K562 (cell line): ENCODE measurements around the gene PRMT7. TPM values are rescaled to one million over a fixed set of nuclear protein-coding genes. Genes with fewer than 3 reads are reported as not detected.
A peak's percentile ranks its signal among the peaks of the same experiment; 100 is the strongest.

Source experiments
- ASH1L ChIP-seq: fragments of 450-650 bp; IDR thresholded peaks from 2 replicates; pipeline ENCODE4 v1.6.1; 2018; ENCODE audit warnings: borderline replicate concordance, mild to moderate bottlenecking, low read depth; ENCODE audit not compliant: partially characterized antibody
- ATF1 ChIP-seq, 2 experiments: fragments of 450-650 bp in 1 of 2; IDR thresholded peaks; 2 replicates each; pipeline ENCODE4 v1.6.1; 2016; ENCODE audit warnings: missing compliant biosample characterization in 1 of 2, missing genetic modification characterization in 1 of 2
- MAFG ChIP-seq: fragments of 450-650 bp; conservative IDR thresholded peaks from 2 replicates; pipeline ENCODE4 v1.6.1; 2016; ENCODE audit warnings: missing genetic modification characterization, missing compliant biosample characterization
- NEUROD1 ChIP-seq: fragments of 150-350 bp; IDR thresholded peaks from 2 replicates; pipeline ENCODE4 v1.6.1; 2014; ENCODE audit warnings: borderline replicate concordance, low read length, low read depth; ENCODE audit not compliant: partially characterized antibody
- POLR2H ChIP-seq: IDR thresholded peaks from 2 replicates; pipeline ENCODE4 v1.6.1; 2016; ENCODE audit warnings: missing genetic modification characterization, low read depth, mild to moderate bottlenecking, control low read depth, missing compliant biosample characterization, moderate library complexity
- SMAD3 ChIP-seq: fragments of 450-650 bp; formaldehyde crosslinking; conservative IDR thresholded peaks from 2 replicates; pipeline ENCODE4 v1.4.0; 2020; ENCODE audit warnings: mild to moderate bottlenecking
- SNIP1 ChIP-seq: fragments of 450-650 bp; IDR thresholded peaks from 2 replicates; pipeline ENCODE4 v1.7.1; 2017; ENCODE audit warnings: low read depth, mild to moderate bottlenecking
- ZNF253 ChIP-seq: fragments of 250-450 bp; sonication (Bioruptor Pico); conservative IDR thresholded peaks from 2 replicates; pipeline ENCODE4 v1.6.1; 2021; ENCODE audit warnings: mild to moderate bottlenecking
- ZNF76 ChIP-seq: fragments of 250-450 bp; sonication (Bioruptor Pico); IDR thresholded peaks from 2 replicates; pipeline ENCODE4 v1.4.0; 2020; ENCODE audit warnings: mild to moderate bottlenecking, moderate library complexity, borderline replicate concordance
- polyA plus RNA-seq, 8 experiments: library from polyadenylated mRNA; depleted of rRNA in 4 of 8; stranded (reverse) in 5 of 8; unstranded in 3 of 8; fragments of >200 nt; fragmentation: Nextera tagmentation in 2 of 8; fragmentation: Illumina TruSeq in 1 of 8; extraction: Ambion mirVana in 2 of 8; extraction: Trizol in 1 of 8; gene quantifications; 2 replicates each; pipeline versions ENCODE4 v1.2.1 to v1.2.3, GENCODE V29; 2011 to 2014; ENCODE audit warnings: inconsistent platforms in 1 of 8, missing spikeins in 1 of 8
- total RNA-seq, 7 experiments: library from RNA; depleted of rRNA in 6 of 7; stranded (reverse); fragments of >200 nt in 6 of 7; fragmentation: Illumina TruSeq in 2 of 7; extraction: Trizol in 2 of 7; gene quantifications; 2 replicates each; pipeline versions ENCODE4 v1.2.1 to v1.2.3, GENCODE V29; 2011 to 2021; ENCODE audit warnings: low replicate concordance in 1 of 7
- TF ChIP-seq, protein P1 (sequence below): fragments of 250-450 bp; sonication (Bioruptor Pico); IDR thresholded peaks from 2 replicates; pipeline ENCODE4 v1.4.0; 2020; ENCODE audit warnings: mild to moderate bottlenecking
- TF ChIP-seq, protein P2 (sequence below): fragments of 250-450 bp; sonication (Bioruptor Pico); IDR thresholded peaks from 2 replicates; pipeline ENCODE4 v1.4.0; 2020; ENCODE audit warnings: mild to moderate bottlenecking, moderate library complexity
- TF ChIP-seq, protein P3 (sequence below): fragments of 450-650 bp; IDR thresholded peaks from 2 replicates; pipeline ENCODE4 v1.7.1; 2018; ENCODE audit warnings: mild to moderate bottlenecking, low read depth; ENCODE audit not compliant: partially characterized antibody
- TF ChIP-seq, protein P4 (sequence below): fragments of 200-800 bp; sonication (Bioruptor generic); IDR thresholded peaks from 2 replicates; pipeline ENCODE4 v1.6.1; 2017; ENCODE audit warnings: missing genetic modification characterization, missing compliant biosample characterization

Gene PRMT7
- total and polyA plus RNA-seq, 9 of the 15 experiments (the other 6 are each of a cell fraction or from before 2014, with no cell fraction given): 6.4 to 88.8 (median 73.1) TPM

DNA sequence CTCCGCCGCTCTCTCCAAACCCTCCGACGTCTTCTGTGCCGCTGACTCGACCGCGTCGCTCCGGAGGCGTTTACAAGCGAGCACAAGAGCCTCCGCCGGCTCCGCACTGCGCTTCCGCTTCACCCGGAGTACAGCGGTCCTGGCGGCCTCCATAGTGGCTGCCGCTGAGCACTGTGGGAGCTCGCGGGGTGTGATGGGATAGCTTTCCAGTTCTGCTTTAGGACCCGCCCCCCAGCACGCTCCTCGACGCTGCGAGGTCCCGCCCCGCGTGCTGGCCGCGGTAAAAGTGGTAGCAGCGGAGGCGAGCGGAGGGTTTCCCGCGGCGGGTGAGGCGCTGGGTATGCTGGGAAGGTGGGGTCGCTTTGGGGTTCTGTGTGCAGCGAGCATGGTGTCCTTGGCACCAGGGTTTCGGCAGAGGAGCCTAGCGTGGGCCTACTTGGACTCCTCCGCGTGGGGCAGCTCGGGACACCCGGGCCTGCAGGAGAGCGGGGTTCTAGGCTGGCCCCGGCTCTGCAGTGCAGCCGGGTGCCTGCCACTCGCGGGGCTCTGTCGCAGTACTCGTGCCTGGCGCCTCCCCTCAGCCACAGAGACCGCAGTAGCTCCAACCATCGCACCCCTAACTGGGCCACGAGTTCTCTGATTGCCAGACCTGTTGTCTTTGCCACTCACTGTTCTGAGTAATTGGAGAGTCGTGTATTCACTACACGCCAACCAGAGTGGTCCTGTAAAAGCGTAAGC is at the start of gene PRMT7, which contains the start of gene SLC7A6OS (continued):
- TF ChIP-seq ASH1L (no peak), ZNF76 (CRISPR knock-in tag) (peak; percentile 50; the same call in 1 of the 2 replicates), POLR2H (peak; percentile 43; the same call in 1 of the 2 replicates), NEUROD1 (peak; percentile 47), SMAD3 (no peak), ATF1 (CRISPR knock-in tag; IDR thresholded peaks at IDR 0.05) (no peak), ATF1 (tag; IDR thresholded peaks at IDR 0.05) (peak; percentile 81), SNIP1 (no peak), MAFG (tag) (no peak), ZNF253 (CRISPR knock-in tag) (no peak)
- TF ChIP-seq, protein P1, sequence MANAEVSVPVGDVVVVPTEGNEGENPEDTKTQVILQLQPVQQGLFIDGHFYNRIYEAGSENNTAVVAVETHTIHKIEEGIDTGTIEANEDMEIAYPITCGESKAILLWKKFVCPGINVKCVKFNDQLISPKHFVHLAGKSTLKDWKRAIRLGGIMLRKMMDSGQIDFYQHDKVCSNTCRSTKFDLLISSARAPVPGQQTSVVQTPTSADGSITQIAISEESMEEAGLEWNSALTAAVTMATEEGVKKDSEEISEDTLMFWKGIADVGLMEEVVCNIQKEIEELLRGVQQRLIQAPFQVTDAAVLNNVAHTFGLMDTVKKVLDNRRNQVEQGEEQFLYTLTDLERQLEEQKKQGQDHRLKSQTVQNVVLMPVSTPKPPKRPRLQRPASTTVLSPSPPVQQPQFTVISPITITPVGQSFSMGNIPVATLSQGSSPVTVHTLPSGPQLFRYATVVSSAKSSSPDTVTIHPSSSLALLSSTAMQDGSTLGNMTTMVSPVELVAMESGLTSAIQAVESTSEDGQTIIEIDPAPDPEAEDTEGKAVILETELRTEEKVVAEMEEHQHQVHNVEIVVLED (CRISPR knock-in tag): peak; percentile 75
- TF ChIP-seq, protein P2, sequence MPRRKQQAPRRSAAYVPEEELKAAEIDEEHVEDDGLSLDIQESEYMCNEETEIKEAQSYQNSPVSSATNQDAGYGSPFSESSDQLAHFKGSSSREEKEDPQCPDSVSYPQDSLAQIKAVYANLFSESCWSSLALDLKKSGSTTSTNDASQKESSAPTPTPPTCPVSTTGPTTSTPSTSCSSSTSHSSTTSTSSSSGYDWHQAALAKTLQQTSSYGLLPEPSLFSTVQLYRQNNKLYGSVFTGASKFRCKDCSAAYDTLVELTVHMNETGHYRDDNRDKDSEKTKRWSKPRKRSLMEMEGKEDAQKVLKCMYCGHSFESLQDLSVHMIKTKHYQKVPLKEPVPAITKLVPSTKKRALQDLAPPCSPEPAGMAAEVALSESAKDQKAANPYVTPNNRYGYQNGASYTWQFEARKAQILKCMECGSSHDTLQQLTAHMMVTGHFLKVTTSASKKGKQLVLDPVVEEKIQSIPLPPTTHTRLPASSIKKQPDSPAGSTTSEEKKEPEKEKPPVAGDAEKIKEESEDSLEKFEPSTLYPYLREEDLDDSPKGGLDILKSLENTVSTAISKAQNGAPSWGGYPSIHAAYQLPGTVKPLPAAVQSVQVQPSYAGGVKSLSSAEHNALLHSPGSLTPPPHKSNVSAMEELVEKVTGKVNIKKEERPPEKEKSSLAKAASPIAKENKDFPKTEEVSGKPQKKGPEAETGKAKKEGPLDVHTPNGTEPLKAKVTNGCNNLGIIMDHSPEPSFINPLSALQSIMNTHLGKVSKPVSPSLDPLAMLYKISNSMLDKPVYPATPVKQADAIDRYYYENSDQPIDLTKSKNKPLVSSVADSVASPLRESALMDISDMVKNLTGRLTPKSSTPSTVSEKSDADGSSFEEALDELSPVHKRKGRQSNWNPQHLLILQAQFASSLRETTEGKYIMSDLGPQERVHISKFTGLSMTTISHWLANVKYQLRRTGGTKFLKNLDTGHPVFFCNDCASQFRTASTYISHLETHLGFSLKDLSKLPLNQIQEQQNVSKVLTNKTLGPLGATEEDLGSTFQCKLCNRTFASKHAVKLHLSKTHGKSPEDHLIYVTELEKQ (CRISPR knock-in tag): no peak
- TF ChIP-seq, protein P3, sequence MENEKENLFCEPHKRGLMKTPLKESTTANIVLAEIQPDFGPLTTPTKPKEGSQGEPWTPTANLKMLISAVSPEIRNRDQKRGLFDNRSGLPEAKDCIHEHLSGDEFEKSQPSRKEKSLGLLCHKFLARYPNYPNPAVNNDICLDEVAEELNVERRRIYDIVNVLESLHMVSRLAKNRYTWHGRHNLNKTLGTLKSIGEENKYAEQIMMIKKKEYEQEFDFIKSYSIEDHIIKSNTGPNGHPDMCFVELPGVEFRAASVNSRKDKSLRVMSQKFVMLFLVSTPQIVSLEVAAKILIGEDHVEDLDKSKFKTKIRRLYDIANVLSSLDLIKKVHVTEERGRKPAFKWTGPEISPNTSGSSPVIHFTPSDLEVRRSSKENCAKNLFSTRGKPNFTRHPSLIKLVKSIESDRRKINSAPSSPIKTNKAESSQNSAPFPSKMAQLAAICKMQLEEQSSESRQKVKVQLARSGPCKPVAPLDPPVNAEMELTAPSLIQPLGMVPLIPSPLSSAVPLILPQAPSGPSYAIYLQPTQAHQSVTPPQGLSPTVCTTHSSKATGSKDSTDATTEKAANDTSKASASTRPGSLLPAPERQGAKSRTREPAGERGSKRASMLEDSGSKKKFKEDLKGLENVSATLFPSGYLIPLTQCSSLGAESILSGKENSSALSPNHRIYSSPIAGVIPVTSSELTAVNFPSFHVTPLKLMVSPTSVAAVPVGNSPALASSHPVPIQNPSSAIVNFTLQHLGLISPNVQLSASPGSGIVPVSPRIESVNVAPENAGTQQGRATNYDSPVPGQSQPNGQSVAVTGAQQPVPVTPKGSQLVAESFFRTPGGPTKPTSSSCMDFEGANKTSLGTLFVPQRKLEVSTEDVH: peak; percentile 64
- TF ChIP-seq, protein P4, sequence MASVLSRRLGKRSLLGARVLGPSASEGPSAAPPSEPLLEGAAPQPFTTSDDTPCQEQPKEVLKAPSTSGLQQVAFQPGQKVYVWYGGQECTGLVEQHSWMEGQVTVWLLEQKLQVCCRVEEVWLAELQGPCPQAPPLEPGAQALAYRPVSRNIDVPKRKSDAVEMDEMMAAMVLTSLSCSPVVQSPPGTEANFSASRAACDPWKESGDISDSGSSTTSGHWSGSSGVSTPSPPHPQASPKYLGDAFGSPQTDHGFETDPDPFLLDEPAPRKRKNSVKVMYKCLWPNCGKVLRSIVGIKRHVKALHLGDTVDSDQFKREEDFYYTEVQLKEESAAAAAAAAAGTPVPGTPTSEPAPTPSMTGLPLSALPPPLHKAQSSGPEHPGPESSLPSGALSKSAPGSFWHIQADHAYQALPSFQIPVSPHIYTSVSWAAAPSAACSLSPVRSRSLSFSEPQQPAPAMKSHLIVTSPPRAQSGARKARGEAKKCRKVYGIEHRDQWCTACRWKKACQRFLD (CRISPR knock-in tag): no peak; the same call in 1 of the 2 replicates
